ENCODE results near the gene ATAD3B.
"Not testable (repeated sequence)": the region's sequence is repeated elsewhere in the genome, so short reads cannot be mapped to it uniquely, and the experiment has no call there.

ATAD3B gene

GRCh38 chr1:1511533-1512285, 40.1 kb downstream of the ATAD3B start, which contains the start of gene ATAD3A:
ATAD3A (plus strand) TSS chr1:1512162; CDS start chr1:1512269, 107 bp downstream.
- peak; percentile 99 for DNase-seq (ENCODE audit: low read depth)

DNA sequence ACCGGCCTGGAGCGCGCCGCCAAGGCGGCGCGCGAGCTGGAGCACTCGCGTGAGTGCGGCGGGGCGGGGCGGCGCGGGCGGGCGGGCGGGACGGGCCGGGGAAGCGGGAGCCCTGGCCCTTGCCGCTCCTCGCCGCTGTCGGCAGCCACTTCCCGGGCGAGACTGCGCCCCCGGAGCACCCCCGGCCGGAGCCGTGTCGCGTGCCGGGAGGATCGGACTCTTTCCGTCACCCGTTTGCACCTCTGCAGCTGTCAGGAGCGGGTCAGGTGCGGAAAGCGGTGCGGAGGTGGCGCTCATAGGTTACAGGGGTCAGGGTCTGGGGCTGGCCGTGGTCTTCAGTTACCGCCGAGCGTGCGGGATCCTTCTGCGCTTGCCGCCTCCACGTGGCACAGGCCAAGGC, 40.9 kb downstream of the ATAD3B start:
- DNase-seq (ENCODE audit: low read depth), result not testable (repeated sequence)

DNA sequence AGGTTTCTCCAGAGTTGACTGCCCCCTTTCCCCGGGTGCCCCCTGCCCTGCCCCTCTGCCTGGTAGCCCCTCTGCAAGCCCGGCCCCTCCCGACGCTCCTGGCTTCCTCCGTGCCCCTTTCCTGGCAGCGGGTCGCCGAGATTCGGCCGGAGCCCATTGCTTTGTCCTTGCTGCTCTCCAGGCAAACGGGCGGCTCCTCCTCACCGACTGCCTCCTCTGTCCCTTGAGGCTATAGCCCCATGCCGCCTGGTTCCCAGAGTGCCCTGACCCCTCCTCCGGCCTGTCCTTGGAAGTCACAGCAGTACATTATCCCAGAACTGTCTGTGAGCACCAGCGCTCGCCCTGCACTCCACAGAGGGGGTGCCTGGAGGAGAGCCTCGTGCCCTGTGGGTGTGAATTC, 42.1 kb downstream of the ATAD3B start:
- not testable (repeated sequence) for DNase-seq (ENCODE audit: low read depth)

DNA sequence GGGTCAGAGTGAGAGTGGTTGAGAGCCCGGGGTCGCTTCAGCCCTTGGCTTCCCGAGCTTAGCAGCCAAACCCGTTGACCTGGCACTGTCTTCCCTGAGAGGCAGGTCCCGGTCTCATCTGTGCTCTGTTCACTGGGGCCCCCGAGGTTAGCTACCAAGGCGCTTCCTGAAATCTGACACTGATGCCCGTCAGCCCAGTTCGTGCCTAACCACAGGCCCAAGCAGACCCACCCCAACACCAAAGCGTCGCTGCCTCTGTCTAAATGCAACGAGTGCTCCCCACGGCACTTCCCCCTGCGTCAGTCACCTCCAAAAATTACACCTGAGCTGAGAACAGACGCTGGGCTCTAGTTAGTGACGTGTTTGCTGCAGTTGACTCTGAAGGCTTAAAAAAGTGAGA, 42.8 kb downstream of the ATAD3B start:
- DNase-seq (ENCODE audit: low read depth), result not testable (repeated sequence)

DNA sequence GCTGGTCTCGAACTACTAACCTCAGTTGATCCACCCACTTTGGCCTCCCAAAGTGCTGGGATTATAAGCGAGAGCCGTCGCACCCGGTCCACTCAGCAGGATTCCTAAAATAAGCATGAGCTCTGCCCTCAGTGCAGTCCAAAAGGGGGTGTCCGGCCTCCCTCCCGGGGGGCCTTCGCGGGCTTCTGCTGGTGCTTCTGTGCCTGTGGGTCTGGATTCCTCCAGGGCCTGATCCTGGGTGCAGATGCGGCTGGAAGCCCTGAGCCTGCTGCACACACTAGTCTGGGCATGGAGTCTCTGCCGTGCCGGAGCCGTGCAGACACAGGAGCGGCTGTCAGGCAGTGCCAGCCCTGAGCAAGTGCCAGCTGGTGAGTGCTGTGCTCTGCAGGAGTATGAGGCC, 45.4 kb downstream of the ATAD3B start:
- not testable (repeated sequence) for DNase-seq (ENCODE audit: low read depth)

- DNase-seq (ENCODE audit: low read depth), result no peak
Observed at GRCh38 chr1:1517973-1518620, 46.5 kb downstream of the ATAD3B start.

- DNase-seq (ENCODE audit: low read depth), result not testable (repeated sequence)
Observed at GRCh38 chr1:1518621-1519007, 47.0 kb downstream of the ATAD3B start.

DNA sequence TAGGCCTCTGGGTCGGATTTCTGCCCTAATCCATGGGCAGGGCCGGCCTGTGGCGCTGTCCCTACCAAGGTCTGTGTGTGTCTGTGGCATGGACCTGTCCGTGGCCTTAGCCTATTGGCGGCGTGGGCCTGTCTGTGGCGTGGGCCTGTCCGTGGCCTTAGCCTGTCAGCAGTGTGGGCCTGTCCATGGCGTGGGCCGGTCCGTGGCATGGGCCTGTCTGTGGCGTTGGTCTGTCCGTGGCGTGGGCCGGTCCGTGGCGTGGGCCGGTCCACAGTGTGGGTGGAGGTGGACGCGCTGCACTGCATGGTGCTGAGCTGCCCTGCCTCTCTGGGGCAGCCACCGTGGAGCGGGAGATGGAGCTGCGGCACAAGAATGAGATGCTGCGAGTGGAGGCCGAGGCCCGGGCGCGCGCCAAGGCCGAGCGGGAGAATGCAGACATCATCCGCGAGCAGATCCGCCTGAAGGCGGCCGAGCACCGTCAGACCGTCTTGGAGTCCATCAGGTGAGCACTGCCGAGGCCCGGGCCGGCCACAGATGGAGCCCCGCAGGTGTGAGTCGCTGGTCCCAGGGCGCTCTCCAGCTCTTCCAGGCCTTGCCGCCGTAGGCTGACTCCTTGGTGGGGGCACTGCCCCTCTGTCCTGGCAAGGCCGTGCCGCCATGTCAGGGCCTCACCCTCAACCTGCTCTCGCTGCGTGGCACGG, 48.4 kb downstream of the ATAD3B start:
- DNase-seq (ENCODE audit: low read depth), result not testable (repeated sequence)

- no peak for DNase-seq (ENCODE audit: low read depth)
Observed at GRCh38 chr1:1521331-1521730, 49.8 kb downstream of the ATAD3B start.

DNA sequence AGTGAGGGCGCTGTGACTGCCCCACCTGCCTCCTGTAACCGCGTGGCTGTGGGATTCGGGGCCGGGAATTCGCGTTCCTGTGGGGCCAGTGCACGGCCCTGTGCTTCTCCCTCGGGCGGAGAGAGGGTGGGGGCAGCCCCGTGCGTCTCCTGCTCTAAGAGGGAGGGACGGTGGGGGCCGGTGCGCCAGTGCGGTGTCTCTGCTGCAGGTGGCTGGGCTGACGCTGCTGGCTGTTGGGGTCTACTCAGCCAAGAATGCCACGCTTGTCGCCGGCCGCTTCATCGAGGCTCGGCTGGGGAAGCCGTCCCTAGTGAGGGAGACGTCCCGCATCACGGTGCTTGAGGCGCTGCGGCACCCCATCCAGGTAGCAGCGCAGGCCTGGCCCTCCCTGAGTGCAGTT, 51.0 kb downstream of the ATAD3B start:
- DNase-seq (ENCODE audit: low read depth), result not testable (repeated sequence)

- DNase-seq (ENCODE audit: low read depth), result not testable (repeated sequence)
Observed at GRCh38 chr1:1523226-1523625, 51.7 kb downstream of the ATAD3B start.

DNA sequence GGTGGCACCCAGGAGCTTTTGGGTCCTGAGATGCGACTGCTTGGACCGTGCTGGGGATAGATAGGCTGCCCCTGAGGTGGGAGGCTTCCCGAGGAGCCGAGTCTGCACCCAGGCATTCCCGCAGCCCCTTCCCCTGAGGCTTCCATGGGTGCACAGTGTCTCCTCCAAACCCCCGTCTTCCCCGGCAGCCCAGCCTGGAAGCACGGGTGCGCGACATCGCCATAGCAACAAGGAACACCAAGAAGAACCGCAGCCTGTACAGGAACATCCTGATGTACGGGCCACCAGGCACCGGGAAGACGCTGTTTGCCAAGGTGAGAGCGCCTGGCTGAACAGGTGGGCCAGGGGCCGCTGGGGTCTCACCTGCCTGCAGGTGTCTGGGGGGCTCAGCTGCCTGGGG, 52.1 kb downstream of the ATAD3B start:
- DNase-seq (ENCODE audit: low read depth), result not testable (repeated sequence)

DNA sequence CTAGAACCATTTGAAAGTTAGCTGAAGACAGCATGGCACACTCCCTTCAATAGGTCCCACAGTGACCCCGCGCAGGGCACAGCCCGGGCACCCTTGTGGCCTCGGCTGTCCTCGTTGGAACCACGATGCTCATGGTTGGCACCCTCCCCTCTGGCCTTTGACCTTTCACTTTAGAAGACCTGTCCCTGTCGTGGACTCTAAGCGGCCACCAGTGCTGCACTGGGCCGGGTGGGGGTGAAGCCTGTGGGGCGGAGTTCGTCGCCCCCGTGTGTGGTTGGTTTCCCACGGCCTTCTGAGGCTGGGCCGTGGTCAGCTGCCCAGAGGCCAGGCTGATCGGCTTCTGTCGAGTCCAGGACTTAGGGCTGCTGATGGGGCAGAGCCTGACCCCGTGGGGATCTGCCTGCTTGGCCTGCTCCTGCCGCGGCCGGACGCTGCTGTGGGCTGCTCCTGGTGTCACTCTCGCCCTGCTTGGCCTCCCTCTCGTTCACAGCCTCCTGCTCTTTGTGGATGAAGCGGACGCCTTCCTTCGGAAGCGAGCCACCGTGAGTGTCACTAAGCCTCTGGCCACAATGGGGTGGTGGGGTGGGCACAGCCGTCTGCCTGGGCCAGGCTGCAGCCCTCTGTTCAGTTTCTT, 53.3 kb downstream of the ATAD3B start:
- DNase-seq (ENCODE audit: low read depth), result not testable (repeated sequence)

- not testable (repeated sequence) for DNase-seq (ENCODE audit: low read depth)
Observed at GRCh38 chr1:1526476-1526875, 54.9 kb downstream of the ATAD3B start.

GRCh38 chr1:1527092-1527816, 55.7 kb downstream of the ATAD3B start:
- DNase-seq (ENCODE audit: low read depth), result no peak

DNA sequence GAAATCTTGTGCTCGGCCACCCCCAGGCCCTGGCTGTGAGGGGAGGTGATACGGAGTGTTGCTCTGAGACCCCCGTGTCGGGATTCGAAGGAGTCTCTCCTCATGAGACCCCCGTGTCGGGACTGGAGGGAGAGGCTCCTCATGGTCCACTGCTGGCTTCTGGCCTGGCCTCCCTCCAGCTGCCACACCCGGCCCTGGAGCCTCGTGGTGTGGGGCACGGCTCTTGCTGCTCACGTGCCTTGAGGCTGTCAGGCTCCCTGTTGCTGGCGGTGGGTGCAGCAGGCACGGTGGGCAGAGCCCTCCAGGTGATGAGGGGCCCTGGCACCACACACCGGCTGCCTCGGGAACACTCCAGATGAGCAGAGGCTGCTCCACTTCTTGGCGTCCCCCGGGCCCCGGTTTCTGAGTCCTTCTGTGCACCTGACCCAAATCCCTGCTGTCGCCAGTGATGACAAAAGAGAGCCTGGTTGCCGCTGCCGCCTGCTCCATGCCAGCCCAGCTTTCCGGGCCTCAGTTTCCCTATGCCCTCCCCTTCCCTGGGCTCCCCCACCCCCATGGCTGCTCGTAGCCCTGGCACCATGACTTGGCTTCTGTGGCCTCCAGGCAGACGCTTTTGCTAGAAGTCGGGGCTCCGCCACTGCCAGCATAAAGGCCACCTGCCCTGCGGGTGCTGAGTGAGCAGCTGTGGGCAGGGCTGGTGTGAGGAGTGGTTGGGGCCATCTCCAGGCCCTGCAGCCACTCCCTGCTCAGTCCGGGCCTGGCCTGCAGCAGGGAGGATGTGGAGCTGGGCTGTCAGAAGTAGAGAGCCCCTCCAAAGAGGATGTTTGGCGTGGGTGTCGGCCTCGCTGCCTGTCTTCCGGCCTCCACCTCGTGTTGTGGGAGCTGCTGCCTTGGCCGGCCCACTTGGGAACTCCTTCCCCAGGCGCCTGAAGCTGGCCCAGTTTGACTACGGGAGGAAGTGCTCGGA, 57.0 kb downstream of the ATAD3B start:
- DNase-seq (ENCODE audit: low read depth), result no peak

- DNase-seq (ENCODE audit: low read depth), result no peak
Observed at GRCh38 chr1:1529321-1529720, 57.8 kb downstream of the ATAD3B start.

DNA sequence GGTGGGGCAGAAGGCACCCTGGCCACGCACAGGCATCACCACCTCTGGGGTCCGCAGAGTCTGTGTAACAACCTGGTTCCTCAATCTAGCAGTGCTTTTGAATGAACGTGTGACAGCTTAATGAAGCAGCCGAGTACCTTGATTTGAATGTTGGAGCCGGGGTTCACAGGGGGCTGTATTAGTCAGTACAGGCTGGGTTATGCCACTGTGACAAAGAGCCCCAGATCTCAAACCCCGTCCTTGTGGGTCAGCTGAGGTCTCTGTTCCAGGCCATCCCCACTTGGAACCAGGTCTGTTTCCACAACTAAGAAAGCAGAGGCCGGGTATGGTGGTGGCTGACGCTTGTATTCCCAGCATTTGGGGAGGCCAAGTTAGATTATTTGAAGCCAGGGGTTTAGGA, 58.4 kb downstream of the ATAD3B start:
- DNase-seq (ENCODE audit: low read depth), result no peak

- no peak for DNase-seq (ENCODE audit: low read depth)
Observed at GRCh38 chr1:1531947-1532346, 60.4 kb downstream of the ATAD3B start.

GRCh38 chr1:1533176-1533893, 61.8 kb downstream of the ATAD3B start:
- DNase-seq (ENCODE audit: low read depth), result not testable (repeated sequence)
